Neutrophil (primary cell): Measurements from ENCODE around the gene AKT3.

Experiments used
- H3K27ac ChIP-seq: fragments of 200-600 bp; sonication (generic); 2 replicates; pipeline ENCODE4 v1.5.1; 2016; ENCODE audit warnings: mild to moderate bottlenecking, moderate library complexity
- H3K27me3 ChIP-seq: fragments of 200-600 bp; sonication (generic); 2 replicates; pipeline ENCODE4 v1.6.0; 2016; ENCODE audit warnings: mild to moderate bottlenecking
- H3K36me3 ChIP-seq: fragments of 200-600 bp; sonication (generic); 2 replicates; pipeline ENCODE4 v1.5.1; 2017
- H3K4me1 ChIP-seq, 2 experiments: fragments of 200-600 bp in 1 of 2; sonication (generic) in 1 of 2; 1 replicate in 1 of 2; 2 replicates in 1 of 2; pipeline versions ENCODE4 v1.5.1 to v1.6.1; 2013 to 2016; ENCODE audit warnings: low read depth in 1 of 2, low read length in 1 of 2, mild to moderate bottlenecking in 1 of 2, moderate library complexity in 1 of 2; ENCODE audit not compliant: control insufficient read depth in 1 of 2, insufficient read depth in 1 of 2
- H3K4me3 ChIP-seq, 2 experiments: fragments of 200-600 bp in 1 of 2; sonication (generic) in 1 of 2; 1 replicate in 1 of 2; 2 replicates in 1 of 2; pipeline ENCODE4 v1.5.1; 2013 to 2016; ENCODE audit warnings: low read depth in 1 of 2, low read length in 1 of 2, mild to moderate bottlenecking in 1 of 2, moderate library complexity in 1 of 2
- H3K9me3 ChIP-seq: fragments of 200-600 bp; sonication (generic); 2 replicates; pipeline ENCODE4 v1.5.1; 2016
- TF ChIP-seq, protein P1 (sequence below): fragments of 200-600 bp; sonication (generic); IDR thresholded peaks from 2 replicates; pipeline ENCODE4 v1.5.1; 2016; ENCODE audit warnings: antibody characterized with exemption

The AKT3 gene

DNA sequence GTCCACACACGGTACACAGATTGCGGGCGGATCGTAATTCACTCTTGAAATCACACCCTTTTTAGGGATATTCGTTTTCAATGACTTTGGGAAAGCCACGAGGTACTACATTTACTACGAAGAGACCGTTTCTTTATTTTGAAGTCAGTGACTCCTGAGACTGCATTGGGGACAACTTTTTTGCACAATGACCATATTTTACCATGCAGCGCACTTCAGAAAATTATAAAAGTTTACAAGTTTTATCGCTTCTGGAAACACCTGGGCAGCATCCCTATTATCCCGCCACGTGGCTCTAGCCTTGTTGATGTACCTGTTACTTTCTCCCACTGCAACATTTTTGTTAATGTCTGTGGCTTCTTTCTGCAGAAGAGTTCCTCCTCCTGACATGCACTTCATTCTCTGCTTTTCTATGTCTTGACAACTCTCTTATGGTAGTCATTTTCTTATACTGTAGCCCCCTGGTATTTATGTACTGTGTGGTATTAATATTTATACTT, 1.3 kb upstream of the AKT3 start:
- Histone ChIP-seq H3K27ac (no peak overlapping the region), H3K4me1 (peaks cover 5 to 24% of the 10 kb centered on the region in 2 experiments)

DNA sequence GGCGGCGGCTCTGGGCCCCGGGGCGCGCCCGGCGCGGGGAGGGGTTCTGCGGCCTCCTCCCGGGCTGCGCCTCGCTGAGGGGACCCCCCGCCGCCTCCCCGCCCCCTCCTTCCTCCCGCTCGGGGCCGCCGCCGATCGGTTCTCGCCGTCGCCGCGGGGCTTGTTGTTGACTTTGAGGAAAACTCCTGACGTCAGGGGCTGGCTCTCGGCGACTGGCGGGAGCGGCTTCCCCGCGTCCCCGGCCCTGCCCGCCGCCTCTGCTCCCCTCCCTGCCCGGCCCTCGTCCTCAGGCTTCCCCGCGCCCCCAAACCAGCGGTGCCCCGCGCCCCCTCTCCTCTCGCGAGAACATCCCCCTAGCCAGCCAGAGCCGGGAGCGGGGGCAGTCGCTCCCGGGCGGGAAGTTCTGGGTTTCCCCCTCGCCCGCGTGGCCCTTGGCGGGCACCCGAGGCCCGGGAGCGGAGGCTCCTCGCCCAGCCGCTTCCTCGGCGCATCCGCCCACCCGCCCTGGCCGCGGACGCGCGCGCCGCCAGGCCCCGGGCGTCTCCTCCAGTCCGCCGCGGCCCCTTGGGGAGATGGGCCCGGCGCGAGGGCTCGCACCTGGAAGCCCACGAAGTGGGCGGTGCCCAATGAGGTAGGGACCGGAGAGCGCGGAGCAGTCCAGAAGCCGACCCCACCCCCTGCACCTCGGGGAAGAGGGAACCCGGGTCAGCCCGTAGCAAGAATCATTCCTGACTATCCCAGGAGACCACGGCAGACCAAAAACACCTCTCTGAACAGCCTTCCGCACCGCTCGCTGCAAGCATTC, 611 bp upstream of the AKT3 start:
- Histone ChIP-seq H3K27me3 (peaks cover 96% of the 10 kb centered on the region), H3K4me3 (peak overlapping the region; percentile 46 to 68), H3K4me1 (peaks cover 5 to 24% of the 10 kb centered on the region in 2 experiments), H3K27ac (no peak overlapping the region), H3K36me3 (no peaks in the 10 kb centered on the region), H3K9me3 (no peaks in the 10 kb centered on the region)
- TF ChIP-seq, protein P1, sequence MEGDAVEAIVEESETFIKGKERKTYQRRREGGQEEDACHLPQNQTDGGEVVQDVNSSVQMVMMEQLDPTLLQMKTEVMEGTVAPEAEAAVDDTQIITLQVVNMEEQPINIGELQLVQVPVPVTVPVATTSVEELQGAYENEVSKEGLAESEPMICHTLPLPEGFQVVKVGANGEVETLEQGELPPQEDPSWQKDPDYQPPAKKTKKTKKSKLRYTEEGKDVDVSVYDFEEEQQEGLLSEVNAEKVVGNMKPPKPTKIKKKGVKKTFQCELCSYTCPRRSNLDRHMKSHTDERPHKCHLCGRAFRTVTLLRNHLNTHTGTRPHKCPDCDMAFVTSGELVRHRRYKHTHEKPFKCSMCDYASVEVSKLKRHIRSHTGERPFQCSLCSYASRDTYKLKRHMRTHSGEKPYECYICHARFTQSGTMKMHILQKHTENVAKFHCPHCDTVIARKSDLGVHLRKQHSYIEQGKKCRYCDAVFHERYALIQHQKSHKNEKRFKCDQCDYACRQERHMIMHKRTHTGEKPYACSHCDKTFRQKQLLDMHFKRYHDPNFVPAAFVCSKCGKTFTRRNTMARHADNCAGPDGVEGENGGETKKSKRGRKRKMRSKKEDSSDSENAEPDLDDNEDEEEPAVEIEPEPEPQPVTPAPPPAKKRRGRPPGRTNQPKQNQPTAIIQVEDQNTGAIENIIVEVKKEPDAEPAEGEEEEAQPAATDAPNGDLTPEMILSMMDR = no peak

More for the DNA sequence above, 1.3 kb upstream of the AKT3 start:
- TF ChIP-seq, protein P1 = no peak
- no peaks in the 10 kb centered on the region for H3K9me3 ChIP-seq
- no peaks in the 10 kb centered on the region for H3K36me3 ChIP-seq
- peaks cover 96% of the 10 kb centered on the region for H3K27me3 ChIP-seq
- H3K4me3 ChIP-seq = peak overlapping the region; percentile 46 to 68

DNA sequence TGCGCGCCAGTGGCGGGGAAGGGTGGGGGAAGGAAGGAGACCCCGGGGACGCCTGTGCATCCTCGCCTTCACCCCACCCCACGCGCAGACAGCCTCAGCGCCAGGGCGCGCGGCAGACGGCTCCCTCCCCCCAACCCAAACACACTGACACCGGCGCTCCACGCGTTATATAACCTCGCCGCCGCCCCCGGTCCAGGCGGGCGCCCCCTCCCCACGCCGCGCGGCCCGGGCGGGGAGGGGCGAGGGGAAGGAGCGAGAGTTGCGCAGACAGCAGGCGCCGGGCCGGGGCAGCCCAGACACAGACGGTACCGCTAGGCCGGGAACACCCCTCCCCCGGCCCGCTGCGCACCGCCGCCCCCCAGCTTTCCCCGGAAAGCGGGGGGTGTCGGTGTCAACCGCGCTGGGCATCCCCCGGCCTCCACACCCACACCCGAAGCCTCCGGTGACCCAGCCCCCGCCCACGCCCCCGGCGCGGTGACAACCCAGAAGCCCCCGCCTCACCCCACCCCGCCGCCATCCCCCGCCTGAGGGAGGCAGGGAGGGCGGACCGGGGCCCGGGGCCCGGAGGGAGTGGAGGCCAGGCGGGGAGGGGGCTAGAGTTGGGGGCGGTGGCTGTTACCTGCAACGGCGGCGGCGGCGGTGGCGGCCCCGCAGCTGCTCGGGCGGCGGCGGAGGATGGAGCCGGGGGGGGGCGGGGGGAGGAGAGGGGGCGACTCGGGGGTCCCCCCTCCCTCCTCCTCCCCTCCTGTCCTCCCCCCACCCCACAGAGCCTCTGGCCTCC, 432 bp downstream of the AKT3 start:
- H3K27ac ChIP-seq = no peak overlapping the region
- H3K9me3 ChIP-seq = no peaks in the 10 kb centered on the region
- H3K27me3 ChIP-seq = peaks cover 87% of the 10 kb centered on the region
- peak overlapping the region in 1 of 2 experiments; percentile 68 for H3K4me3 ChIP-seq
- TF ChIP-seq, protein P1 = no peak
- peaks cover 5 to 24% of the 10 kb centered on the region in 2 experiments for H3K4me1 ChIP-seq
- H3K36me3 ChIP-seq = no peaks in the 10 kb centered on the region

DNA sequence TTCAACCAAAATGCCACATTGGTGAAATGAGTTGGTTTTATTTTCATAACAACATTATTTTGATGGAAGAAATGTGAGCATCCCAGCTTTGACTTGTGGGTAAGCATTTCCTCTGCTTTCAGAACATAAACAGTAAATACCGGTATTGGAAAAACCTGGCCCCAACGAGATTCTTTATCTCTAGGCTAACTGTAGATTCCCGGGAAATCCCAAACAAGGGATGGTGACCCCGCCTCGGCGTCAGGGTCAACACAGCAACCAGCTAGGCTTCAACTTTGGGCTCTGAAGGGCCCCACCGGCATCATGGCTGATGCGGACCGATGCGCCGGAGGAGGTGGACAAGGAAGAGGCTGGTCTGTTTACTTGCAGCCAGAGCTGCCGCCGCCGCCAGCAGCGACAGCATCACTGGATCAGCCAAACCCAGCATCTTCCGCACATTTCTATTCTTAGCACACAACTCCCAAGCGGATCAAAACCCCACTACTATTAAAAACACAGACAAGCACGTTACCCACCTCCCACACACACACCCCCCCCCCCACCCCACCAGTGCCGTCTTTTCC, 1.1 kb downstream of the AKT3 start:
- H3K4me3 ChIP-seq = peak overlapping the region in 1 of 2 experiments; percentile 9
- no peaks in the 10 kb centered on the region for H3K36me3 ChIP-seq
- TF ChIP-seq, protein P1 = no peak
- peaks cover 5 to 24% of the 10 kb centered on the region in 2 experiments for H3K4me1 ChIP-seq
- H3K27me3 ChIP-seq = peaks cover 85% of the 10 kb centered on the region
- H3K9me3 ChIP-seq = no peaks in the 10 kb centered on the region
- no peak overlapping the region for H3K27ac ChIP-seq

DNA sequence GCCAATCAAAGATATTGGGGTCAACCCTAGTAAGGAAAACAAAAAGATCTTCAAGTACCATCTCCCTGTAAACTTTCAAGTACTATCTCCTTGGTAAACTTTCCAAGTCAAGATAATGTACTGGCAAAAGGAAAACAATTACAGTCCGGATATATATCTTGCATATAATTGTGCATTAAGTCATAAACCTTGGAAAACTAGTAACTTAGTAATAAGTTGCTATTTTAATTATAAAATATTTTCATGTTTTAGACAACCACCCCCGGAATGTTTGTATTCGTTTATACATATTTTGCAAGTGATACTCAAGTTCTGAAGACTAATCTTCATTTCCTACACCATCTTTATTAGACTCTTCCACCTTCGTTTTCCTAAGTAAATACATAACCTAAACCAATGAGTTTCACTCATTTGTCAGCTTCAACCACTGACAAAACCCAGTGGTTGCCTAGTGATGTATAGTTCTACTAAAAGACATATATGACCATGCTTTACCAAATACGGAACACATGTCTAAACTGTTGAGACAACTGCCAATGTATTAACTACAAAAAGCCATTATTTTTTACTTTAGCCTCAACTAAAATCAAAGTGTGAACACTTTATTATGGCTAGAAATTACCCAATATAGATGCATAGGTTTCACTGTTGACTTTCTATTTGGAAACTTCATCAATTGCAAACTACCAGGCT, 1.7 kb downstream of the AKT3 start:
- TF ChIP-seq, protein P1 = no peak
- Histone ChIP-seq H3K27me3 (peaks cover 78% of the 10 kb centered on the region), H3K4me3 (peak overlapping the region in 1 of 2 experiments; percentile 9), H3K4me1 (peaks cover 5 to 24% of the 10 kb centered on the region in 2 experiments), H3K9me3 (no peaks in the 10 kb centered on the region), H3K36me3 (no peaks in the 10 kb centered on the region), H3K27ac (no peak overlapping the region)
